ENCODE measurements around the gene NANS. TPM values are rescaled to one million over a fixed set of nuclear protein-coding genes. Genes with fewer than 3 reads are reported as not detected.
A peak's percentile ranks its signal among the peaks of the same experiment; 100 is the strongest.

The NANS gene
- total RNA-seq, 1 donor from 2014 or later = 22.9 TPM

DNA sequence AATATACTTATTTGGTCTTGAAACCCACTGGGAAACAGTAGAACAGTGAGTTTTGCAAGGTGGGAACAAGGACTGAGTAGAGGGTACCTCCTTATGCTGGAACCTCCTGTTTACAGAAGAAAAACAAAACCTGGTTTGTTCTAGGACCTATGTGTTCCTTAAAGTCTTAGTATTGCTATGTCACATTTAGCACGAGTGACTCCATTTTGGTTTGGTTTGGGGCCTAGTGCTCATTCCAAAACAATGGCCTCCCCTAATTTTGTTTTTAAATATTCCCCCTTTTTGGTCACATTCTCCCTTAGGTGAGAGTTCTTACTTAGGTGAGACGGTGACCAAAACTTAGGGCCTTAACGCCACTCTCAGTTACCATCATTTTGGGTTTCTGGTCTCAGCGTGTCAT lies 6.2 kb upstream of the NANS start:
- Mint-ChIP-seq H3K4me3 (ENCODE audit: unreplicated experiment) (no peak overlapping the region), H3K27ac (ENCODE audit: unreplicated experiment) (no peak overlapping the region), H3K36me3 (ENCODE audit: unreplicated experiment) (no peaks in the 10 kb centered on the region), H3K9me3 (ENCODE audit: unreplicated experiment) (peaks cover under 1% of the 10 kb centered on the region), H3K4me1 (ENCODE audit: low read depth, unreplicated experiment) (no peaks in the 10 kb centered on the region), H3K27me3 (ENCODE audit: unreplicated experiment) (no peaks in the 10 kb centered on the region)
- TF ChIP-seq, protein P1, sequence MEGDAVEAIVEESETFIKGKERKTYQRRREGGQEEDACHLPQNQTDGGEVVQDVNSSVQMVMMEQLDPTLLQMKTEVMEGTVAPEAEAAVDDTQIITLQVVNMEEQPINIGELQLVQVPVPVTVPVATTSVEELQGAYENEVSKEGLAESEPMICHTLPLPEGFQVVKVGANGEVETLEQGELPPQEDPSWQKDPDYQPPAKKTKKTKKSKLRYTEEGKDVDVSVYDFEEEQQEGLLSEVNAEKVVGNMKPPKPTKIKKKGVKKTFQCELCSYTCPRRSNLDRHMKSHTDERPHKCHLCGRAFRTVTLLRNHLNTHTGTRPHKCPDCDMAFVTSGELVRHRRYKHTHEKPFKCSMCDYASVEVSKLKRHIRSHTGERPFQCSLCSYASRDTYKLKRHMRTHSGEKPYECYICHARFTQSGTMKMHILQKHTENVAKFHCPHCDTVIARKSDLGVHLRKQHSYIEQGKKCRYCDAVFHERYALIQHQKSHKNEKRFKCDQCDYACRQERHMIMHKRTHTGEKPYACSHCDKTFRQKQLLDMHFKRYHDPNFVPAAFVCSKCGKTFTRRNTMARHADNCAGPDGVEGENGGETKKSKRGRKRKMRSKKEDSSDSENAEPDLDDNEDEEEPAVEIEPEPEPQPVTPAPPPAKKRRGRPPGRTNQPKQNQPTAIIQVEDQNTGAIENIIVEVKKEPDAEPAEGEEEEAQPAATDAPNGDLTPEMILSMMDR (IDR thresholded peaks at IDR 0.05; ENCODE audit: partially characterized antibody, unreplicated experiment) = no peak
- DNase-seq = no peak

DNA sequence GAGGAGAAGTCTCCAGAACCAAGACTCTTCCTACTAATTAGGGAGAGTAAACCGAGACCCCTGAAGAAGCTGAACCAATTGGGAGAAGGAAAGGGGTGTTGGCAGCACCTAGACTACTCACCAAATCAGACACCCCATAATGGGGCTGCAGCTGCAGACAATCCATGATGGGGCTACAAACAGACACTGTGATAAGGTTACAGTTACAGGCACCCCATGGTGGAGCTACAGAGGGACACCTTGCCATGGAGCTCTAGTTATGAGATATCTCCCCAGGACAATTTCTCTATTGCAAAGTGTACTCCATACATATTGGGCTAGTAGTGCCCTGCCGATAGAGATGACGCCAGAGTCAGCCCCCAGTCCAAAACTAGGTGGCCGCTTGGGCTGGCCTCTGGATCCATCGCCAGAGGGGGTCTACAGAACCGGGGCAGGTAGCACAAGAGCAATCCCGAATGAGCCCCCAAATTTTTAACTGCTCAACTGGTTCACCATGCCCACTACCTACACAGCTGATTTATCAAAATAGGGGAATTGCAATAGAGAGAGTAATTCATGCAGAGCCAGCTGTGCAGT lies 2.1 kb upstream of the NANS start:
- Mint-ChIP-seq H3K36me3 (ENCODE audit: unreplicated experiment) (no peaks in the 10 kb centered on the region), H3K27me3 (ENCODE audit: unreplicated experiment) (no peaks in the 10 kb centered on the region), H3K4me3 (ENCODE audit: unreplicated experiment) (no peak overlapping the region), H3K27ac (ENCODE audit: unreplicated experiment) (no peak overlapping the region), H3K9me3 (ENCODE audit: unreplicated experiment) (peaks cover 5% of the 10 kb centered on the region), H3K4me1 (ENCODE audit: low read depth, unreplicated experiment) (peaks cover 4% of the 10 kb centered on the region)
- TF ChIP-seq, protein P1 (IDR thresholded peaks at IDR 0.05; ENCODE audit: partially characterized antibody, unreplicated experiment) = no peak
- DNase-seq = no peak

DNA sequence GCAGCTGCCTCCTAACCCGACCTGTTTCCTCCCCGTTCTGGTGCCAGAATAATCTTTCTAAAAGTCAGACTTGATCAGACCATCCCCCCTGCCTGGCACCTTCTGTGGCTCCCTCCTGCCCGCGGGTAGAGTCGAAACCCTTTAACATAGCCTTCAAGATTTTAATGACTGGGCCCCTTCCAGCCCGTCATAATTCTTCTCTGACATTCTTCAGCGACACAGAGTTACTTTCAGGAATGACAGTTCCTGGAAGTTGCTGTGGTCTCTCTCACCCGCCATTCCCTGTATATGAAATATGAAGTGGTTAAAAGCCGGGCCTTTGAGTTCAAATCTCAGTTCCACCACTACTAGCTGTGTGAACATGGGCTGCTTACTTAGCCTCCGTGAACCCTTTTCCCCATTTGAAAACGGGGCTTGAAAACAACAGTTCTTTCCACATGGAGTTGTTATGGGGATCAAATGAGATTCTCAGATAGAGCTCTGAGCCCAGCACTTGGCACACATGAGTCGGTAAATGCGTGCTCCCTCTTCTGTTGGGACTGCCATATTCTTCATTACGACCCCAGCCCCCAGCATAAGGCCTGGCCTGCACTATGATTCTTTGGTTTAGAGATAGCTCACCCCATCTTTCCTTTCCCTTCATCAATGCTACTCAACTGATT lies 737 bp downstream of the NANS start:
- Mint-ChIP-seq H3K27me3 (ENCODE audit: unreplicated experiment) (no peaks in the 10 kb centered on the region), H3K9me3 (ENCODE audit: unreplicated experiment) (peaks cover 5% of the 10 kb centered on the region), H3K4me3 (ENCODE audit: unreplicated experiment) (peak overlapping the region; percentile 99), H3K36me3 (ENCODE audit: unreplicated experiment) (no peaks in the 10 kb centered on the region), H3K27ac (ENCODE audit: unreplicated experiment) (peak overlapping the region; percentile 76), H3K4me1 (ENCODE audit: low read depth, unreplicated experiment) (peaks cover 4% of the 10 kb centered on the region)
- no peak for DNase-seq
- TF ChIP-seq, protein P1 (IDR thresholded peaks at IDR 0.05; ENCODE audit: partially characterized antibody, unreplicated experiment) = no peak

DNA sequence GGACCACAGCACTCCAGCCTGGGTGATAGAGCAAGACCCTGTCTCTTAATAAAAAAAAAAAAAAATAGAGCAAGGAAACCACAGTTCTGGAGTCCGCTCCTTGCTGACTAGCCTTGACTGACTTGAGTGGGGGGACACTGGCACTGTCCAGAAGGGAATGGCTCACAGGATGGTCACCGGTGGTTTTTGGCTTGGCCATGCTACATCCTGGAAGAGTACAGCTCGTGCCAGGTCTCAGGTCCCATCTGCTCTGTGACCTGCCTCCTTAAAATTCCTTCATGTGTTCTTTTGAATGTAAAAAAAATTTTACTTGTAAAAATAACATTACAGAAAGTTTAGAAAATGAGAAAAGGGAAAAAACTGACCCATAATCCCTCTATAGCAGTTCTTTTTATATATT lies 5.6 kb downstream of the NANS start:
- H3K4me3 Mint-ChIP-seq (ENCODE audit: unreplicated experiment) = no peak overlapping the region

More for the DNA sequence above, 5.6 kb downstream of the NANS start:
- Mint-ChIP-seq H3K4me1 (ENCODE audit: low read depth, unreplicated experiment) (peaks cover 5% of the 10 kb centered on the region), H3K36me3 (ENCODE audit: unreplicated experiment) (no peaks in the 10 kb centered on the region), H3K9me3 (ENCODE audit: unreplicated experiment) (peaks cover 1% of the 10 kb centered on the region), H3K27me3 (ENCODE audit: unreplicated experiment) (no peaks in the 10 kb centered on the region), H3K27ac (ENCODE audit: unreplicated experiment) (no peak overlapping the region)
- no peak for DNase-seq
- TF ChIP-seq, protein P1 (IDR thresholded peaks at IDR 0.05; ENCODE audit: partially characterized antibody, unreplicated experiment) = no peak
